K562 (cell line): Measurements from ENCODE around the gene CLCF1. TPM values are rescaled to one million over a fixed set of nuclear protein-coding genes. Genes with fewer than 3 reads are reported as not detected.
A peak's percentile ranks its signal among the peaks of the same experiment; 100 is the strongest.

ENCODE experiments used
- ATAC-seq: fragments of 200-7000 bp; cut with Tn5 transposase; 3 replicates; pipeline ENCODE4 v1.9.1; 2020; ENCODE audit warnings: moderate library complexity
- BruUV-seq: library from RNA; stranded (reverse); fragments of 400-500 nt; replicated peaks from 2 replicates; lab custom pipeline; 2021; lab: Mats Ljungman, UMichigan
- CTCF ChIA-PET: fragments of 300-600 bp; formaldehyde crosslinking; extraction: SDS; loops from one replicate; lab custom pipeline; 2021; ENCODE audit warnings: low intra/inter-chr PET ratio; lab: Yijun Ruan, JAX
- POLR2A ChIA-PET: fragments of 300-600, 350-650 bp; sonication (Branson Sonifier 250); formaldehyde crosslinking; extraction: SDS; loops from one replicate; lab custom pipeline; 2021; ENCODE audit warnings: antibody characterized with exemption, inconsistent platforms; lab: Yijun Ruan, JAX
- DNase-seq, 4 experiments: peaks; one replicate each; pipeline versions ENCODE4 v3.0.0 to v3.0.0-alpha.2; 2011 to 2018; ENCODE audit warnings: low spot score in 3 of 4, mixed read lengths in 3 of 4; ENCODE audit errors: extremely low read depth in 1 of 4
- FAIRE-seq: peaks from 2 replicates; lab custom pipeline; 2011; peaks lifted over from hg19 to GRCh38; lab: Jason Lieb, UNC
- H2AFZ ChIP-seq: 2 replicates; pipeline ENCODE4 v1.6.0; 2011; ENCODE audit warnings: low read depth, low read length, control low read depth, inconsistent platforms
- H3K27ac ChIP-seq: fragments of 200-600 bp; 3 replicates; pipeline ENCODE4 v1.8.0; 2011; ENCODE audit warnings: low read depth, mild to moderate bottlenecking, control low read depth, inconsistent platforms, low read length, moderate library complexity, mixed read lengths; ENCODE audit errors: extremely low read depth
- H3K27me3 ChIP-seq, 2 experiments: fragments of 300-600 bp in 1 of 2; 2 replicates in 1 of 2; 3 replicates in 1 of 2; pipeline versions ENCODE4 v1.6.0 to v1.8.0; 2011; ENCODE audit warnings: inconsistent platforms in 2 of 2, low read length in 2 of 2, mild to moderate bottlenecking in 1 of 2, mixed read lengths in 1 of 2, moderate library complexity in 1 of 2; ENCODE audit not compliant: control insufficient read depth in 2 of 2, insufficient read depth in 2 of 2
- H3K36me3 ChIP-seq: fragments of 300-600 bp; 3 replicates; pipeline ENCODE4 v1.8.0; 2011; ENCODE audit warnings: mild to moderate bottlenecking, low read length, inconsistent platforms; ENCODE audit not compliant: control insufficient read depth, insufficient read depth
- H3K4me1 ChIP-seq, 2 experiments: fragments of 200-600 bp in 1 of 2; replicated peaks in 1 of 2; 2 replicates in 1 of 2; 3 replicates in 1 of 2; pipeline versions ENCODE4 v1.5.1 to v1.8.0; 2011; ENCODE audit warnings: inconsistent platforms in 2 of 2, low read length in 2 of 2, mild to moderate bottlenecking in 1 of 2, mixed read lengths in 1 of 2, moderate library complexity in 1 of 2; ENCODE audit not compliant: control insufficient read depth in 2 of 2, insufficient read depth in 2 of 2
- H3K4me2 ChIP-seq: 2 replicates; pipeline ENCODE4 v1.6.1; 2011; ENCODE audit warnings: low read length, control low read depth, inconsistent platforms, mixed read lengths; ENCODE audit not compliant: insufficient read depth
- H3K4me3 ChIP-seq: fragments of 200-600 bp; sonication (generic), shearing (Covaris generic); 2 replicates; pipeline ENCODE4 v1.5.1; 2016; ENCODE audit warnings: control low read depth, inconsistent platforms
- H3K79me2 ChIP-seq: fragments of 200-600 bp; 3 replicates; pipeline ENCODE4 v1.8.0; 2011; ENCODE audit warnings: low read length, inconsistent platforms; ENCODE audit not compliant: control insufficient read depth, insufficient read depth
- H3K9ac ChIP-seq, 2 experiments: 2 replicates each; pipeline versions ENCODE4 v1.6.0 to v1.6.1; 2011; ENCODE audit warnings: low read depth in 2 of 2, low read length in 2 of 2, control low read depth in 1 of 2, inconsistent platforms in 1 of 2, mild to moderate bottlenecking in 1 of 2, mixed read lengths in 1 of 2; ENCODE audit not compliant: insufficient read depth in 1 of 2
- H3K9me1 ChIP-seq: one replicate; pipeline ENCODE4 v1.6.0; 2011; ENCODE audit warnings: inconsistent platforms, mild to moderate bottlenecking, low read length, moderate library complexity; ENCODE audit not compliant: control insufficient read depth, insufficient read depth
- H3K9me3 ChIP-seq: replicated peaks from 2 replicates; pipeline ENCODE4 v1.5.1; 2011; ENCODE audit warnings: low read depth, low read length, inconsistent platforms; ENCODE audit not compliant: control insufficient read depth, insufficient read depth
- H4K20me1 ChIP-seq: replicated peaks from 2 replicates; pipeline ENCODE4 v1.6.1; 2011; ENCODE audit warnings: low read length, inconsistent platforms, mixed read lengths; ENCODE audit not compliant: control insufficient read depth, insufficient read depth
- BRD9 ChIP-seq: fragments of 450-650 bp; IDR thresholded peaks from 2 replicates; pipeline ENCODE4 v1.6.1; 2018; ENCODE audit warnings: low read depth; ENCODE audit not compliant: partially characterized antibody
- NEUROD1 ChIP-seq: fragments of 150-350 bp; IDR thresholded peaks from 2 replicates; pipeline ENCODE4 v1.6.1; 2014; ENCODE audit warnings: borderline replicate concordance, low read length, low read depth; ENCODE audit not compliant: partially characterized antibody
- SMARCA5 ChIP-seq: fragments of 450-650 bp; IDR thresholded peaks from 2 replicates; pipeline ENCODE4 v1.6.1; 2016
- SP2 ChIP-seq: IDR thresholded peaks from 2 replicates; pipeline ENCODE4 v1.6.1; 2011; ENCODE audit warnings: mild to moderate bottlenecking, low read depth, low read length, moderate library complexity; ENCODE audit not compliant: poor library complexity, severe bottlenecking; ENCODE audit errors: extremely low read depth
- STAT5A ChIP-seq: IDR thresholded peaks from 2 replicates; pipeline ENCODE4 v1.6.1; 2012; ENCODE audit warnings: low read length, inconsistent platforms, borderline replicate concordance
- TCFL5 ChIP-seq: fragments of 250-450 bp; sonication (Bioruptor Pico); conservative IDR thresholded peaks from 2 replicates; pipeline ENCODE4 v1.6.1; 2021; ENCODE audit warnings: mild to moderate bottlenecking, moderate library complexity, matching md5 sums
- ZNF316 ChIP-seq: fragments of 450-650 bp; IDR thresholded peaks from 2 replicates; pipeline ENCODE4 v1.6.1; 2016
- WGBS: fragments of 100-300 bp; shearing (Covaris generic); methylation state at CpG from one replicate; pipeline ENCODE4 v1.1.6; 2016; ENCODE audit warnings: low coverage, mixed read lengths; ENCODE audit not compliant: insufficient coverage; ENCODE audit errors: missing lambda C conversion rate; 5-methylcytosine and 5-hydroxymethylcytosine counted together
- in situ Hi-C: fragments of 300-500 bp; cut with MboI; formaldehyde crosslinking; loops from 4 replicates; pipeline ENCODE4 v1.15.0; 2018; ENCODE audit warnings: inconsistent platforms, mixed read lengths
- intact Hi-C: fragments of 100-400 bp; cut with micrococcal nuclease; formaldehyde crosslinking; loops from 2 replicates; pipeline ENCODE4 v1.14.2; 2022
- polyA plus RNA-seq, 8 experiments: library from polyadenylated mRNA; depleted of rRNA in 4 of 8; stranded (reverse) in 5 of 8; unstranded in 3 of 8; fragments of >200 nt; fragmentation: Nextera tagmentation in 2 of 8; fragmentation: Illumina TruSeq in 1 of 8; extraction: Ambion mirVana in 2 of 8; extraction: Trizol in 1 of 8; gene quantifications; 2 replicates each; pipeline versions ENCODE4 v1.2.1 to v1.2.3, GENCODE V29; 2011 to 2014; ENCODE audit warnings: inconsistent platforms in 1 of 8, missing spikeins in 1 of 8
- total RNA-seq, 7 experiments: library from RNA; depleted of rRNA in 6 of 7; stranded (reverse); fragments of >200 nt in 6 of 7; fragmentation: Illumina TruSeq in 2 of 7; extraction: Trizol in 2 of 7; gene quantifications; 2 replicates each; pipeline versions ENCODE4 v1.2.1 to v1.2.3, GENCODE V29; 2011 to 2021; ENCODE audit warnings: low replicate concordance in 1 of 7
- TF ChIP-seq, protein P1 (sequence below): sonication (generic); formaldehyde crosslinking; IDR thresholded peaks from 2 replicates; pipeline ENCODE4 v1.8.1; 2023; ENCODE audit warnings: missing genetic modification reagents, mild to moderate bottlenecking, borderline replicate concordance
- TF ChIP-seq, protein P2 (sequence below): sonication (generic); formaldehyde crosslinking; IDR thresholded peaks from 2 replicates; pipeline ENCODE4 v1.9.0; 2022; ENCODE audit warnings: mild to moderate bottlenecking, missing genetic modification reagents
- TF ChIP-seq, protein P3 (sequence below): fragments of 450-650 bp; formaldehyde crosslinking; conservative IDR thresholded peaks from 2 replicates; pipeline ENCODE4 v1.4.0; 2022; ENCODE audit warnings: mild to moderate bottlenecking, missing genetic modification characterization

Gene CLCF1
- total and polyA plus RNA-seq, 9 of the 15 experiments (the other 6 are each of a cell fraction or from before 2014, with no cell fraction given): 0.49 to 5.8 (median 3.0) TPM

DNA sequence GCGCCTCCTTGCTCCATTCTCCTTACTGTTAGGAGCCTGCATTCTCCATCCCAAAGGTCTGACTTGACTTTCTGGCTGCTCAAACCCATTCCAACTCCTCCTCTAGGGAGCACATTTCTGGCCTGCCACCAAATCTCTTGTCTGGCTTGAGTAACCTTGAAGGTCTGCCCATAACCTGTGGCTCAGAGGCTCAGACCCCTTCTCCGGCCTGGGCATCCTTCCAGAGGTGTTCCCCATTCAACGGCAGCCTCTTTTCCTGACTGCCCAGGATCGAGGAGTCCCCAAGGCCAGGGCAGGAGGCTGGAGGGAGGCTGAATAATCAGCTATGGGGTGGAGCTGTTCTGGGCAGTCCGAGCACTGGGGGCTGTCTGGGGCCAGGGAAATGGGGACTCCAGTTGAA, 20.6 kb upstream of the CLCF1 start:
- ChIA-PET POLR2A (interaction anchor here (0.6 to 1.1 kb wide), 2 partner anchors 99 to 262 kb away, joined by 3 read pairs; no protein-coding TSS in a partner anchor), CTCF (no interaction called here)
- in situ Hi-C loops: no loop called here
- intact Hi-C loops: no loop called here
- H2AFZ ChIP-seq: no peak overlapping the region
- H3K36me3 ChIP-seq: peaks cover 53% of the 10 kb centered on the region
- no peak overlapping the region for H3K27ac ChIP-seq
- BruUV-seq: no TSS peak
- ATAC-seq: no peak
- WGBS: 84% methylated on average over 5 of the region's 5 CpGs
- peaks cover 3% of the 10 kb centered on the region for H3K9me1 ChIP-seq
- H3K9ac ChIP-seq: peak overlapping the region in 1 of 2 experiments; percentile 5; a peak in 1 of 4 replicates
- DNase-seq: no peak
- no peaks in the 10 kb centered on the region for H3K27me3 ChIP-seq
- H3K9me3 ChIP-seq: no peaks in the 10 kb centered on the region
- no peak for FAIRE-seq
- no peak for TF ChIP-seq SMARCA5
- TF ChIP-seq, protein P1, sequence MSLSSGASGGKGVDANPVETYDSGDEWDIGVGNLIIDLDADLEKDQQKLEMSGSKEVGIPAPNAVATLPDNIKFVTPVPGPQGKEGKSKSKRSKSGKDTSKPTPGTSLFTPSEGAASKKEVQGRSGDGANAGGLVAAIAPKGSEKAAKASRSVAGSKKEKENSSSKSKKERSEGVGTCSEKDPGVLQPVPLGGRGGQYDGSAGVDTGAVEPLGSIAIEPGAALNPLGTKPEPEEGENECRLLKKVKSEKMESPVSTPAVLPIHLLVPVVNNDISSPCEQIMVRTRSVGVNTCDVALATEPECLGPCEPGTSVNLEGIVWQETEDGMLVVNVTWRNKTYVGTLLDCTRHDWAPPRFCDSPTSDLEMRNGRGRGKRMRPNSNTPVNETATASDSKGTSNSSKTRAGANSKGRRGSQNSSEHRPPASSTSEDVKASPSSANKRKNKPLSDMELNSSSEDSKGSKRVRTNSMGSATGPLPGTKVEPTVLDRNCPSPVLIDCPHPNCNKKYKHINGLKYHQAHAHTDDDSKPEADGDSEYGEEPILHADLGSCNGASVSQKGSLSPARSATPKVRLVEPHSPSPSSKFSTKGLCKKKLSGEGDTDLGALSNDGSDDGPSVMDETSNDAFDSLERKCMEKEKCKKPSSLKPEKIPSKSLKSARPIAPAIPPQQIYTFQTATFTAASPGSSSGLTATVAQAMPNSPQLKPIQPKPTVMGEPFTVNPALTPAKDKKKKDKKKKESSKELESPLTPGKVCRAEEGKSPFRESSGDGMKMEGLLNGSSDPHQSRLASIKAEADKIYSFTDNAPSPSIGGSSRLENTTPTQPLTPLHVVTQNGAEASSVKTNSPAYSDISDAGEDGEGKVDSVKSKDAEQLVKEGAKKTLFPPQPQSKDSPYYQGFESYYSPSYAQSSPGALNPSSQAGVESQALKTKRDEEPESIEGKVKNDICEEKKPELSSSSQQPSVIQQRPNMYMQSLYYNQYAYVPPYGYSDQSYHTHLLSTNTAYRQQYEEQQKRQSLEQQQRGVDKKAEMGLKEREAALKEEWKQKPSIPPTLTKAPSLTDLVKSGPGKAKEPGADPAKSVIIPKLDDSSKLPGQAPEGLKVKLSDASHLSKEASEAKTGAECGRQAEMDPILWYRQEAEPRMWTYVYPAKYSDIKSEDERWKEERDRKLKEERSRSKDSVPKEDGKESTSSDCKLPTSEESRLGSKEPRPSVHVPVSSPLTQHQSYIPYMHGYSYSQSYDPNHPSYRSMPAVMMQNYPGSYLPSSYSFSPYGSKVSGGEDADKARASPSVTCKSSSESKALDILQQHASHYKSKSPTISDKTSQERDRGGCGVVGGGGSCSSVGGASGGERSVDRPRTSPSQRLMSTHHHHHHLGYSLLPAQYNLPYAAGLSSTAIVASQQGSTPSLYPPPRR (CRISPR knock-in tag): no peak
- TF ChIP-seq STAT5A: no peak
- TF ChIP-seq, protein P2, sequence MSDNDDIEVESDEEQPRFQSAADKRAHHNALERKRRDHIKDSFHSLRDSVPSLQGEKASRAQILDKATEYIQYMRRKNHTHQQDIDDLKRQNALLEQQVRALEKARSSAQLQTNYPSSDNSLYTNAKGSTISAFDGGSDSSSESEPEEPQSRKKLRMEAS: no peak
- TF ChIP-seq ZNF316: no peak
- TF ChIP-seq NEUROD1: no peak
- TF ChIP-seq SP2: no peak
- TF ChIP-seq TCFL5 (CRISPR knock-in tag): no peak
- TF ChIP-seq, protein P3, sequence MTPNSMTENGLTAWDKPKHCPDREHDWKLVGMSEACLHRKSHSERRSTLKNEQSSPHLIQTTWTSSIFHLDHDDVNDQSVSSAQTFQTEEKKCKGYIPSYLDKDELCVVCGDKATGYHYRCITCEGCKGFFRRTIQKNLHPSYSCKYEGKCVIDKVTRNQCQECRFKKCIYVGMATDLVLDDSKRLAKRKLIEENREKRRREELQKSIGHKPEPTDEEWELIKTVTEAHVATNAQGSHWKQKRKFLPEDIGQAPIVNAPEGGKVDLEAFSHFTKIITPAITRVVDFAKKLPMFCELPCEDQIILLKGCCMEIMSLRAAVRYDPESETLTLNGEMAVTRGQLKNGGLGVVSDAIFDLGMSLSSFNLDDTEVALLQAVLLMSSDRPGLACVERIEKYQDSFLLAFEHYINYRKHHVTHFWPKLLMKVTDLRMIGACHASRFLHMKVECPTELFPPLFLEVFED (CRISPR knock-in tag): no peak
- no peak for TF ChIP-seq BRD9
- H3K4me2 ChIP-seq: no peak overlapping the region
- H3K4me1 ChIP-seq: peaks cover 8 to 72% of the 10 kb centered on the region in 2 experiments; a peak in 4 of 5 replicates
- peaks cover 4% of the 10 kb centered on the region; the same call in 1 of the 2 replicates for H4K20me1 ChIP-seq
- H3K4me3 ChIP-seq: no peak overlapping the region
- peaks cover 25% of the 10 kb centered on the region for H3K79me2 ChIP-seq
